ENCODE data around the gene ATP5MG.

GRCh38 chr11:118373871-118374270, 27.5 kb upstream of the ATP5MG start:
- no peak for TF ChIP-seq CTCF (conservative IDR thresholded peaks at IDR 0.05; ENCODE audit: low read depth, low read length)
- TF ChIP-seq EZH2 (IDR thresholded peaks at IDR 0.05; ENCODE audit: borderline replicate concordance, low read depth, low read length, poor library complexity, severe bottlenecking): no peak
